ENCODE data around the gene CLCN4. TPM values are rescaled to one million over a fixed set of nuclear protein-coding genes. Genes with fewer than 3 reads are reported as not detected.

Gene CLCN4
- total RNA-seq, 1 donor from 2014 or later: 1.2 TPM

DNA sequence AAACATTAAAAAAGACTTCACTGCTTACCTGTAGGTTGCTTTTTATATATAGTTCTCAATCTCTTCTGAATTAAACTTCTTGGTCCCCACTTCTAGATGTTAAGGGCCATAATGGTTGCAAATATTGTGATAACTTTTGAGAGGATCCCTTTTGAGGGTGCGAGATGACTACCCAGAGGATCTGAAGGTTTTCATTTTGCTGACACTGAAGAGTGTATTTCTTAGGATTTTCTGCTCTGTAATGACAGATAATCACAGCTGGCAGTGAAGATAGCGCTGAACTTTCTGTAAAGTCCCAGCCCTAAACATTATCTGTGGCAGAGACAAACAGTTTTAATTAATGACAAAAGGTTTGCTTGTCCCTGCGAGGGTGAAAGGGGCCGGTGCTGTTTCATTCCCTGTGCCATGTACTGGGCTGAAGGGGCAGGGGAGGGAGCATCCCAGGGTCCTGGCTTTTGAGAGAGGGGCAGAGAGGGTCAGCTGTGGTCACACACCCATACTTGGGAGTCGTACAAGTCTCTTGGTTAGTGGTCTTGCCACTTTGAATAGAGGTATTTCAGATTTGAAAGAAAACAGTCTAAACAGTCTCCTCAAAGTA is 22.2 kb downstream of the CLCN4 start:
- Histone ChIP-seq H3K9me3 (no peaks in the 10 kb centered on the region), H3K27me3 (no peaks in the 10 kb centered on the region), H3K27ac (no peak overlapping the region), H3K4me1 (peaks cover 15% of the 10 kb centered on the region), H3K4me3 (no peak overlapping the region), H3K36me3 (no peaks in the 10 kb centered on the region)
- TF ChIP-seq POLR2A (IDR thresholded peaks at IDR 0.05) (no peak), POLR2AphosphoS5 (IDR thresholded peaks at IDR 0.05; ENCODE audit: insufficient read depth in 1 of 2, low read depth in 1 of 2) (no peak)
- TF ChIP-seq, protein P1, sequence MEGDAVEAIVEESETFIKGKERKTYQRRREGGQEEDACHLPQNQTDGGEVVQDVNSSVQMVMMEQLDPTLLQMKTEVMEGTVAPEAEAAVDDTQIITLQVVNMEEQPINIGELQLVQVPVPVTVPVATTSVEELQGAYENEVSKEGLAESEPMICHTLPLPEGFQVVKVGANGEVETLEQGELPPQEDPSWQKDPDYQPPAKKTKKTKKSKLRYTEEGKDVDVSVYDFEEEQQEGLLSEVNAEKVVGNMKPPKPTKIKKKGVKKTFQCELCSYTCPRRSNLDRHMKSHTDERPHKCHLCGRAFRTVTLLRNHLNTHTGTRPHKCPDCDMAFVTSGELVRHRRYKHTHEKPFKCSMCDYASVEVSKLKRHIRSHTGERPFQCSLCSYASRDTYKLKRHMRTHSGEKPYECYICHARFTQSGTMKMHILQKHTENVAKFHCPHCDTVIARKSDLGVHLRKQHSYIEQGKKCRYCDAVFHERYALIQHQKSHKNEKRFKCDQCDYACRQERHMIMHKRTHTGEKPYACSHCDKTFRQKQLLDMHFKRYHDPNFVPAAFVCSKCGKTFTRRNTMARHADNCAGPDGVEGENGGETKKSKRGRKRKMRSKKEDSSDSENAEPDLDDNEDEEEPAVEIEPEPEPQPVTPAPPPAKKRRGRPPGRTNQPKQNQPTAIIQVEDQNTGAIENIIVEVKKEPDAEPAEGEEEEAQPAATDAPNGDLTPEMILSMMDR (IDR thresholded peaks at IDR 0.05): no peak
- intact Hi-C loops (cut with DNase I): no loop called here
- DNase-seq (ENCODE audit: extremely low spot score in 2 of 2): no peak

DNA sequence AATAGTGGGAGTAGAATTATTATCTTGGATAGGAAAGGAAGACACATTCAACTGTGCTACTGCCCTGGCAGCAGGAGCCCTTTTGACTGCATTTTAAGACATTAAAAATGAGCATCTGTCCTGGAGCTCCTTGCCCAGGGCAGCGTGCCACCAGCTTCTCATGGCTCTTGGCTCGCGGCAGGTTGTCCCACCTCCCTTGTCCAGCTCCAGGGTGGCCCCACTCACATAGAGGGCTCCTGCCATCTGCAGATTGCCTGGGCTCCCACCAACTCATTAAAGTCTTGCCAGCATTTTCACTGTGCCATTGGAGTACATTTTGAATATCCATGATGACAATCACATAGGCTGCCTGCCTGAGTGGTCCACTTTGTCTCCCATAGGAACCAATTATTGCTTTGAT is 27.0 kb downstream of the CLCN4 start:
- DNase-seq (ENCODE audit: extremely low spot score in 2 of 2): no peak
- intact Hi-C loops (cut with DNase I): loop anchor here (10.0 kb wide), 2 partner anchors 451 to 541 kb away; no protein-coding TSS in a partner anchor
- Histone ChIP-seq H3K27me3 (no peaks in the 10 kb centered on the region), H3K4me1 (no peaks in the 10 kb centered on the region), H3K9me3 (no peaks in the 10 kb centered on the region), H3K4me3 (no peak overlapping the region), H3K27ac (no peak overlapping the region), H3K36me3 (no peaks in the 10 kb centered on the region)
- TF ChIP-seq POLR2A (IDR thresholded peaks at IDR 0.05) (no peak), POLR2AphosphoS5 (IDR thresholded peaks at IDR 0.05; ENCODE audit: insufficient read depth in 1 of 2, low read depth in 1 of 2) (no peak)
- TF ChIP-seq, protein P1 (IDR thresholded peaks at IDR 0.05): no peak

DNA sequence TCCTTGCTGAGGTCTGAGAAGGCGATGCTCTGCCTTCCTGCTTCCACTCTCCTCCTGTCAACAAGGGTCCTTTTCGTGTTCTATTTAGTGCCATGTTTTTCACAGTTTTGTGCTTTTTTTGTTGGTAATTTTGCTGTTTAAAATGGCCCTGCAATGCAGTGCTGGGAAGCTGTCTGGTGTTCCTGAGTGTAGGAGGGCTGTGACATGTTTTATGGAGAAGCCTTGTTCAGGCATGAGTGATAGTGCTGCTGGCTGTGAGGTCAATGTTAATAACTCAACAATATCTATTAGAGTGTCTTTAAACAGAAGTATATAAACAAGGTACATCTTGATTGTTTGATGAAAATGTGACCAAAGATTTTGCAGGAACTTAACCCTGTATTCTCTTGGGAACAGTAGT is 27.6 kb downstream of the CLCN4 start:
- no peak overlapping the region for H3K4me3 ChIP-seq
- DNase-seq (ENCODE audit: extremely low spot score in 2 of 2): no peak
- no peaks in the 10 kb centered on the region for H3K36me3 ChIP-seq
- intact Hi-C loops (cut with DNase I): loop anchor here (10.0 kb wide), 2 partner anchors 450 to 540 kb away; no protein-coding TSS in a partner anchor
- H3K4me1 ChIP-seq: no peaks in the 10 kb centered on the region
- TF ChIP-seq, protein P1 (IDR thresholded peaks at IDR 0.05): no peak
- TF ChIP-seq POLR2AphosphoS5 (IDR thresholded peaks at IDR 0.05; ENCODE audit: insufficient read depth in 1 of 2, low read depth in 1 of 2): no peak
- TF ChIP-seq POLR2A (IDR thresholded peaks at IDR 0.05): no peak
- H3K9me3 ChIP-seq: no peaks in the 10 kb centered on the region
- no peaks in the 10 kb centered on the region for H3K27me3 ChIP-seq
- no peak overlapping the region for H3K27ac ChIP-seq

DNA sequence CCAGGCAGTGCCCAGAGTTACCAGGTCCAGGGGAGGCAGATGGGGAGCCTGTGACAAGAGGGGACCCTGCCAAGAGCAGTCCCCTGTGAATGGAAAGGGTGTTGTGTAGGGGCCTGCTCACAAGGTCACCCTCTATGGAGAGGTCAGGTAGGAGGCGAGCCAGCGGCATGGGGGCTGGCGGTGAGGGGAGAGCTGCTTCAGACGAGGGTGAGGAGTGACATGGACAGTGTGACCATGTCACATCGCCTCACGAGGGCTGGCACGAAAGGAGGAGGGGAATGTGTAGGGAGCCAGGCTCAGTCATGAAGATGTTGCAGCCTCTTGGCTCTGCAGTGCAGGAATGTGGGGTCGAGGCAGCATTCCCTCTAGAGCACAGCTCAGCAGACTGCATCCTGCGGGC is 29.6 kb downstream of the CLCN4 start:
- DNase-seq (ENCODE audit: extremely low spot score in 2 of 2): no peak
- intact Hi-C loops (cut with DNase I): loop anchor here (10.0 kb wide), 2 partner anchors 448 to 538 kb away; no protein-coding TSS in a partner anchor
- Histone ChIP-seq H3K9me3 (no peaks in the 10 kb centered on the region), H3K27me3 (no peaks in the 10 kb centered on the region), H3K27ac (no peak overlapping the region), H3K4me3 (no peak overlapping the region), H3K36me3 (no peaks in the 10 kb centered on the region), H3K4me1 (no peaks in the 10 kb centered on the region)
- no peak for TF ChIP-seq POLR2AphosphoS5 (IDR thresholded peaks at IDR 0.05; ENCODE audit: insufficient read depth in 1 of 2, low read depth in 1 of 2)
- TF ChIP-seq, protein P1 (IDR thresholded peaks at IDR 0.05): no peak
- no peak for TF ChIP-seq POLR2A (IDR thresholded peaks at IDR 0.05)

DNA sequence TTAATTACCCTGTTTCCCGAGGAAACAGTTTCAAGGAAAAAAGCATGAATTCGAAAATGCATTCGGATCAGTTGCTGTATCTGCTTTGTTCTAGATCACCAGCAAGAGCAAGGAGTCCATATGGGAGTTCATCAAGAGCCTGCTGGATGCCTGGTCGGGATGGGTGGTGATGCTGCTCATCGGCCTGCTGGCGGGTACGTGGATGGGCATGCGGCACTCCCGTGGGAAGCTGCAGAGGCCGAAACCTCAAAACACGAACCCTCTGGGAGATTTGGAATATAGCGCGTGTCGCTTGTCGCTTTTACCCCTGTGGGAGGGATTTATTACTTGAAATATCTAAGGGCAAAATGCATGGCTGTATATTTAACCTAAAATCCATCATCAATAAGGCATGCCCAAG is 30.6 kb downstream of the CLCN4 start:
- Histone ChIP-seq H3K27me3 (no peaks in the 10 kb centered on the region), H3K4me3 (no peak overlapping the region), H3K4me1 (no peaks in the 10 kb centered on the region), H3K36me3 (no peaks in the 10 kb centered on the region), H3K9me3 (no peaks in the 10 kb centered on the region), H3K27ac (no peak overlapping the region)
- no peak for DNase-seq (ENCODE audit: extremely low spot score in 2 of 2)
- TF ChIP-seq POLR2AphosphoS5 (IDR thresholded peaks at IDR 0.05; ENCODE audit: insufficient read depth in 1 of 2, low read depth in 1 of 2) (no peak), POLR2A (IDR thresholded peaks at IDR 0.05) (no peak)
- TF ChIP-seq, protein P1 (IDR thresholded peaks at IDR 0.05): no peak
- intact Hi-C loops (cut with DNase I): loop anchor here (10.0 kb wide), 2 partner anchors 447 to 537 kb away; no protein-coding TSS in a partner anchor

Data from vagina (tissue), 2 donors.